PFSK-1 (cell line): ENCODE measurements around the gene ODC1.

Experiments
- FOXP2 ChIP-seq: optimal IDR thresholded peaks from 2 replicates; pipeline ENCODE3; 2011; ENCODE audit warnings: borderline replicate concordance, control low read depth, inconsistent platforms; ENCODE audit not compliant: insufficient read depth; ENCODE audit errors: extremely low read length, extremely low read depth
- POLR2AphosphoS5 ChIP-seq: IDR thresholded peaks from 2 replicates; pipeline ENCODE4 v1.6.1; 2012; ENCODE audit warnings: low read depth, mild to moderate bottlenecking, control low read depth, low read length, moderate library complexity
- REST ChIP-seq, 2 experiments: IDR thresholded peaks; 2 replicates each; pipeline versions ENCODE4 v1.6.1 to v1.8.0; 2011 to 2012; ENCODE audit warnings: low read depth in 2 of 2, low read length in 2 of 2, control low read depth in 1 of 2, inconsistent platforms in 1 of 2, mild to moderate bottlenecking in 1 of 2, moderate library complexity in 1 of 2; ENCODE audit not compliant: insufficient read depth in 1 of 2
- SIN3A ChIP-seq: IDR thresholded peaks from 2 replicates; pipeline ENCODE4 v1.6.1; 2012; ENCODE audit warnings: mild to moderate bottlenecking, low read length, moderate library complexity, borderline replicate concordance; ENCODE audit not compliant: insufficient read depth
- TAF1 ChIP-seq: IDR thresholded peaks from 2 replicates; pipeline ENCODE4 v1.6.1; 2012; ENCODE audit warnings: low read length, control low read depth, borderline replicate concordance; ENCODE audit not compliant: insufficient read depth

DNA sequence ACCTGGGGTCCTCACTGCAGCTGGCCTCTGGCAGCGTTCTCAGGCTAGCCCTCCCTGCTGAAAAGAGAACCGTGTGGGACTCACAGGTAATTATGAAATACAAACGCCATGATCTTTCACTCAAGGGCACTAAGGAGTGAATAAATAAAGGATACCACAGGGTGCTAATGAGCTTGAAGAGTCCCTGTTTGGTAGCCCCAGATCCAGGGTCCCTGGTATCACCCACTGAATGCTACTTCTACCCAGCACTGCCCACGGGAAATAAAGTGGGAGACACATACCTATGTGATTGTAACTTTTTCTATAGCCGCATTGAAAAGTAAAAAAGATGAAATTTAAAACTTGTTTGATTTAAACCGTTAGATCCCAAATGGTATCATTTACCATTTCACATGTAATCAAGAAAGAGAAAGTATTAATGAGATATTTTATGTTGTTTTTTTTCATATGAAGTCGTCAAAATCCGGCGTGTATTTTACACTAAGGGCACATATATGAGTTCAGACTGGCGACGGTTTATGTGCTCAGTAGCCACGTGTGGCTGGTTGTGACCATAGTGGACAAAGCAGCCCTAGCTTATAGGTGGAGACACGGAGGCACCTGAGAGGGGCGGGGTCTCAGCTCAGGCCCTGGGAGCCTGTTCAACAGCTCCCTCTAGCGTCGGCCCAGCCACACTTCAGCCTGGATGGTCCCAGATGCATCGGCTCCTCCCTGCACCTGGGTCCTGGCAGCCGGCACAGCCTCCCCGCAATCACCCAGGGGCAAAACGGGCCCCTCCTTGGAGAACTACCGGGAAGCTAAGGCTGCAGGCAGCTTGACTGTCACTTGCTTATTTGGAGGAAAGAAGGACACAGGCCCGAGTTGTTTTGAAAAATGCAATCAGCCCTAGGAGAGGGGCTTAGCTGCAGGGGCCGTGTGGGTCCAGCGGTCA is 39.2 kb downstream of the ODC1 start:
- no peak for TF ChIP-seq REST (IDR thresholded peaks at IDR 0.05; ENCODE audit: insufficient read depth in 1 of 2, low read depth in 2 of 2, low read length in 2 of 2)
- TF ChIP-seq FOXP2: peak; percentile 71
- TF ChIP-seq POLR2AphosphoS5: no peak
- TF ChIP-seq SIN3A: no peak
- no peak for TF ChIP-seq TAF1
